Activated CD4-positive, alpha-beta memory T cell treated with anti-CD3 and anti-CD28 coated beads for 36 hours (primary cell): ENCODE results near the gene ARID3B. TPM values are rescaled to one million over a fixed set of nuclear protein-coding genes. Genes with fewer than 3 reads are reported as not detected.
"Not testable (repeated sequence)": the region's sequence is repeated elsewhere in the genome, so short reads cannot be mapped to it uniquely, and the experiment has no call there.

ENCODE experiments used
- CTCF ChIA-PET: fragments of 350-600 bp; sonication (Branson Sonifier 250); formaldehyde crosslinking; loops from one replicate; lab custom pipeline; 2021; ENCODE audit warnings: antibody characterized with exemption, inconsistent platforms; lab: Charles Lee
- POLR2A ChIA-PET: fragments of 350-600 bp; sonication (Branson Sonifier 250); formaldehyde crosslinking; loops from one replicate; lab custom pipeline; 2021; ENCODE audit warnings: antibody characterized with exemption; lab: Charles Lee
- DNase-seq: peaks from one replicate; pipeline ENCODE4 v3.0.0-alpha.2; 2020
- H3K27ac Mint-ChIP-seq: one replicate; pipeline ENCODE4 v1.8.0; 2021; ENCODE audit warnings: mixed read lengths
- H3K27me3 Mint-ChIP-seq: one replicate; pipeline ENCODE4 v1.8.0; 2021; ENCODE audit warnings: mixed read lengths
- H3K36me3 Mint-ChIP-seq: one replicate; pipeline ENCODE4 v1.8.0; 2021; ENCODE audit warnings: mixed read lengths
- H3K4me1 Mint-ChIP-seq: one replicate; pipeline ENCODE4 v1.8.0; 2021; ENCODE audit warnings: low read depth, mixed read lengths
- H3K4me3 Mint-ChIP-seq: one replicate; pipeline ENCODE4 v1.8.0; 2021; ENCODE audit warnings: mild to moderate bottlenecking, mixed read lengths
- H3K9me3 Mint-ChIP-seq: one replicate; pipeline ENCODE4 v1.8.0; 2021; ENCODE audit warnings: mixed read lengths
- intact Hi-C: fragments of 100-400 bp; cut with micrococcal nuclease; formaldehyde crosslinking; loops from one replicate; pipeline ENCODE4 v1.15.1; 2023
- total RNA-seq, 2 experiments: library from RNA; stranded (reverse); gene quantifications; one replicate each; pipeline ENCODE4 v1.2.3, GENCODE V29; 2021

Gene ARID3B
- total RNA-seq, 2 experiments from 2014 or later: 27.3 to 28.6 TPM

DNA sequence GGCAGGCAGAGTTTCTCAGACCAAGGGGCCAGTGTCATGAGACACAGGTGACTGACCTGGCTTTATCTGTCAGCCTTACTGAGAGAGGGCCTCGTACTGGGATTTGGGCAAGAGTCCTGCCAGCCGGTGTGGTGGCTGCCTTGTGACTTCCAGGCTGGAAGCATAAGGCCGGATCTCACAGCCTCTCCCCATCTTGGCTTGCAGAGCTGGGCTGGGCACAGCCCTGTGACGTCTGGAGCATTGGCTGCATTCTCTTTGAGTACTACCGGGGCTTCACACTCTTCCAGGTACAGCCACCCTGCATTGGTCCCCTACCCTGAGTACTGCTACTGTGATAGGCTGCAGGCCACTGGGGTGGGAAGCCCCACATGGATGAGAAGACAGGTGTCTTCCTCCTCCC, 86.7 kb downstream of the ARID3B start:
- POLR2A ChIA-PET: no interaction called here

GRCh38 chr15:74628199-74628598, 87.2 kb downstream of the ARID3B start:
- H3K9me3 Mint-ChIP-seq: no peaks in the 10 kb centered on the region
- no peak overlapping the region for H3K27ac Mint-ChIP-seq
- CTCF ChIA-PET: interaction anchor here (0.8 to 1.1 kb wide), 4 partner anchors 134 to 246 kb away, joined by 3 to 4 read pairs (median 4); no protein-coding TSS in a partner anchor
- intact Hi-C loops: no loop called here
- no peaks in the 10 kb centered on the region for H3K4me1 Mint-ChIP-seq
- no peak for DNase-seq
- no peaks in the 10 kb centered on the region for H3K27me3 Mint-ChIP-seq
- peaks cover 45% of the 10 kb centered on the region for H3K36me3 Mint-ChIP-seq
- POLR2A ChIA-PET: no interaction called here
- H3K4me3 Mint-ChIP-seq: no peak overlapping the region

More for the DNA sequence above, 86.7 kb downstream of the ARID3B start:
- H3K27me3 Mint-ChIP-seq: no peaks in the 10 kb centered on the region
- H3K27ac Mint-ChIP-seq: no peak overlapping the region
- CTCF ChIA-PET: interaction anchor here (1.1 kb wide), 2 partner anchors 134 to 141 kb away, joined by 4 read pairs; no protein-coding TSS in a partner anchor
- intact Hi-C loops: no loop called here
- H3K4me1 Mint-ChIP-seq: no peaks in the 10 kb centered on the region
- peaks cover 46% of the 10 kb centered on the region for H3K36me3 Mint-ChIP-seq
- no peaks in the 10 kb centered on the region for H3K9me3 Mint-ChIP-seq
- no peak overlapping the region for H3K4me3 Mint-ChIP-seq
- DNase-seq: no peak

DNA sequence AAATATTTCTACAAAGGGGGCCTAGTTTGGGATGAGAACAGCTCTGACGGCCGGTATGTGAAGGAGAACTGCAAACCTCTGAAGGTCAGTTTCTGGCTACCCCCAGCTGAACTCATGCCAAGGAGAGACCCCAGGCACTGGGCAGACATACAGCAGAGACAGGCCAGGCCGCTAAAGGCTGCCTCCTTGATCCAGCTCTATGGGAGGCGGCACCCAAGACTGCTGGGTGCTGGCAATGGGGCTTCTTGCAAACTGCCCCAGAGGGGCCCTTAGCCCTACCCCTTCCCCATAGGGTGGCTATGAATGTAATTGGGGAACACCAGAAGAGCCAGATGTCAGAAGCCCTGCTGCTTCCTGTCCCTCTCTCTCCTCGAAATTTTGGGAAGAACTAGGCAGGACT, 87.9 kb downstream of the ARID3B start:
- intact Hi-C loops: no loop called here
- CTCF ChIA-PET: interaction anchor here (0.8 to 8.5 kb wide), 5 partner anchors 11 to 247 kb away, joined by 3 to 214 read pairs (median 4); partner anchors contain the start of gene CLK3
- Mint-ChIP-seq H3K27me3 (no peaks in the 10 kb centered on the region), H3K4me1 (no peaks in the 10 kb centered on the region), H3K9me3 (no peaks in the 10 kb centered on the region), H3K4me3 (no peak overlapping the region), H3K27ac (no peak overlapping the region), H3K36me3 (peaks cover 41% of the 10 kb centered on the region)
- POLR2A ChIA-PET: no interaction called here
- no peak for DNase-seq

DNA sequence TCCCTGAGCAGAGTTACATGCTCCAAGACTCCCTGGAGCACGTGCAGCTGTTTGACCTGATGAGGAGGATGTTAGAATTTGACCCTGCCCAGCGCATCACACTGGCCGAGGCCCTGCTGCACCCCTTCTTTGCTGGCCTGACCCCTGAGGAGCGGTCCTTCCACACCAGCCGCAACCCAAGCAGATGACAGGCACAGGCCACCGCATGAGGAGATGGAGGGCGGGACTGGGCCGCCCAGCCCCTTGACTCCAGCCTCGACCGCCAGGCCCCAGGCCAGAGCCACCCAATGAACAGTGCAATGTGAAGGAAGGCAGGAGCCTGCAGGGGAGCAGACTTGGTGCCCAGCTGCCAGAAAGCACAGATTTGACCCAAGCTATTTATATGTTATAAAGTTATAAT, 88.7 kb downstream of the ARID3B start:
- H3K27me3 Mint-ChIP-seq, H3K9me3 Mint-ChIP-seq, POLR2A ChIA-PET, H3K27ac Mint-ChIP-seq, DNase-seq, H3K4me1 Mint-ChIP-seq, H3K4me3 Mint-ChIP-seq: not testable (repeated sequence)
- intact Hi-C loops: loop anchor here (5.0 kb wide), 1 partner anchor 323 kb away; no protein-coding TSS in a partner anchor
- peaks cover 34% of the 10 kb centered on the region for H3K36me3 Mint-ChIP-seq
- CTCF ChIA-PET: interaction anchor here (1.5 to 13.7 kb wide), 3 partner anchors 11 to 170 kb away, joined by 4 to 434 read pairs (median 214); partner anchors contain the start of gene CLK3

DNA sequence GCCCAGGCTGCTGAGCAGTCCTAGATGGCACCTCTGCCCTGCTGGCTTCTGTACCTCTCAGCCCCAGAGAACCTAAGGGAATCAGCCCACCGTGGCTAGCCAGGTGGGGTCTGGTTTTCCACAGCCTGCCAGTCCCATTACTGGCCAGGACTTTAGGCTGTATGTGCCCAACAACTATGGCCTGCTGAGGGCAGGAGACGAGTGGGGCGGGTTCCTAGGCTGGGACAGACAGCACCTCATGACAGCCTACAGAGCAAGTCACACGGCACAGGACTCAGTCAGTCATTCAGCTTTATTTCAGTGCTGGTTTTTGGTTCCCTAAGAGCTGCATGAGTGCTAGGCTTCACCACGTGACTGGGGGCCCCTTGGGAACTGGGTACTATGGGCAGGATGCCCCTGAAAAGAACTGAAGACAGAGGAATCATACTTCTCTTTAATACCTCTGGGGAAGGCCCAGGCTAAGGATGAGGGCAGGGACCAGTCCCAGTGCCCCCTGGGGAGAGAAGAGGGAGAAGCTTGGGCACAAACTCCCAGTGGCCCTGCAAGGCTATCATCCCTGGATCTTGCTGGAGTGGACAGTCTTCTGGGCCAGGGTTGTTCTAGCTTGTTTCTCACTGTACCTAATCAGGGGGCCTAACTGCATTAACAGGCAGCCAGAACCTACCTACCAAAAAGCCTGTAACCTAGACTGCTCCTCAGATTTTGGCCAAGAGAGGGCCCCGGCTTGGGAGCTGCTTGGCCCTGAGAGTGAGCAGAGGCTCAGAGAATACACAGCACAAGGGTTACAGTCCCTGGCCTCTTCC, 89.5 kb downstream of the ARID3B start:
- Mint-ChIP-seq H3K9me3 (no peaks in the 10 kb centered on the region), H3K36me3 (peaks cover 32% of the 10 kb centered on the region), H3K4me1 (no peaks in the 10 kb centered on the region), H3K27me3 (no peaks in the 10 kb centered on the region), H3K4me3 (no peak overlapping the region), H3K27ac (no peak overlapping the region)
- intact Hi-C loops: loop anchor here (5.0 kb wide), 1 partner anchor 322 kb away; no protein-coding TSS in a partner anchor
- CTCF ChIA-PET: interaction anchor here (1.5 to 13.7 kb wide), 7 partner anchors 12 to 271 kb away, joined by 4 to 434 read pairs (median 11); partner anchors contain the start of gene CLK3
- no peak for DNase-seq
- POLR2A ChIA-PET: interaction anchor here (1.3 kb wide), 1 partner anchor 7 kb away, joined by 3 read pairs; no protein-coding TSS in a partner anchor

DNA sequence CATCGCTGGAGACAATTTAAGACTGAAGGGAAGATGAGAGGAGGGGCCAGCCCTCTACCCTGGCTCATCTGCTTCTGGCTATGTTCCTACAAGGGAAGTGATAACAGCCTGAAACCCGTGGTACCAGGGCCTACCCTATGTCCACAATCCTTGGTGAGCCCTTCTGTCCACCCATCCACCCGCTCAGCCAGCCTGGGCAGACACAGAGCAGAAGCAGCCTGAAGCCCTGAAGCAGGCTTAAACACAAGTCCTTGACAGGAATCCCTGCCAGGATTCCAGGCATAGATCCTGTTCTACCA, 90.0 kb downstream of the ARID3B start:
- H3K36me3 Mint-ChIP-seq: peaks cover 27% of the 10 kb centered on the region
- H3K4me3 Mint-ChIP-seq: no peak overlapping the region
- no peaks in the 10 kb centered on the region for H3K9me3 Mint-ChIP-seq
- H3K4me1 Mint-ChIP-seq: no peaks in the 10 kb centered on the region
- CTCF ChIA-PET: interaction anchor here (1.3 to 13.7 kb wide), 12 partner anchors 10 to 271 kb away, joined by 3 to 434 read pairs (median 8); partner anchors contain the start of gene CLK3
- no peaks in the 10 kb centered on the region for H3K27me3 Mint-ChIP-seq
- DNase-seq: no peak
- intact Hi-C loops: loop anchor here (5.0 kb wide), 1 partner anchor 321 kb away; no protein-coding TSS in a partner anchor
- H3K27ac Mint-ChIP-seq: no peak overlapping the region
- POLR2A ChIA-PET: interaction anchor here (1.3 kb wide), 1 partner anchor 8 kb away, joined by 3 read pairs; no protein-coding TSS in a partner anchor

GRCh38 chr15:74631408-74631807, 90.4 kb downstream of the ARID3B start:
- Mint-ChIP-seq H3K4me1 (no peaks in the 10 kb centered on the region), H3K9me3 (no peaks in the 10 kb centered on the region), H3K4me3 (no peak overlapping the region), H3K36me3 (peaks cover 26% of the 10 kb centered on the region), H3K27me3 (no peaks in the 10 kb centered on the region), H3K27ac (no peak overlapping the region)
- no peak for DNase-seq
- CTCF ChIA-PET: interaction anchor here (0.8 to 13.7 kb wide), 26 partner anchors 10 to 566 kb away, joined by 3 to 434 read pairs (median 4); partner anchors contain the start of genes CLK3, CYP1A1 and SCAMP5
- POLR2A ChIA-PET: interaction anchor here (1.1 to 1.3 kb wide), 2 partner anchors 8 to 14 kb away, joined by 3 to 6 read pairs; no protein-coding TSS in a partner anchor
- intact Hi-C loops: loop anchor here (5.0 kb wide), 1 partner anchor 321 kb away; no protein-coding TSS in a partner anchor

DNA sequence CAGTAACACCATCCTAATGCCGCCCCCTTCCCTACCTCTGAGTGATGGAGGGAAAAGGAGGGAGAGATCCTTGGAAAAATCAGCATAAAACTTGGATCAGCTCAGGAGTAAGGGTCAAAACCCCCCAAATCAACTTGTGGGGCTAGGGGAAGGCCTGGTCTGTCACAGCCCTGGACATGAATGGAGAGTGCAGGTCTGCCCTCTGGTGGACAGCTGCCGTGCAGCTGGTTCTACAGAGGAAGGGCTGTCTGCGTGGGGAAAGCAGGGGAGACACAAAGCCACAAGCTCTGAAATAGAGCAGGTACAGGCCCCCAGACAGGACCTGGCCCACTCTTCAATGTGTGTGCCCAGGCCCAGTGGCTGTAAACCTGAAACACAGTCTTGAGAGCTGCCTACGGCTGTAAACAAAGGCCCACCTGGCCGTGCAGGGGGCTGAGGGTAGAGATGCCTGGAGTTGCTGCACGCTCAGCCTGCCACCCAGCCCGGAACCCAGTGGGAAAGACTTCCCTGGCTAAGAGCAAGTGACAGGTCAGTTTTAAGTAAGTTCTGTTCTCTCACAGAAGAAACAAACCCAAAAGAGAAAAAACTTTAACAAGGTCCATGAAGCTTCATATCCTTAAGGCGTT, 91.0 kb downstream of the ARID3B start:
- H3K27ac Mint-ChIP-seq: no peak overlapping the region
- ChIA-PET CTCF (interaction anchor here (0.6 to 13.7 kb wide), 36 partner anchors 9 to 565 kb away, joined by 3 to 434 read pairs (median 4); partner anchors contain the start of genes CLK3, CYP1A1 and SCAMP5), POLR2A (interaction anchor here (1.1 to 1.3 kb wide), 2 partner anchors 9 to 15 kb away, joined by 3 to 6 read pairs; no protein-coding TSS in a partner anchor)
- DNase-seq: peak; percentile 72
- H3K4me1 Mint-ChIP-seq: no peaks in the 10 kb centered on the region
- no peak overlapping the region for H3K4me3 Mint-ChIP-seq
- H3K36me3 Mint-ChIP-seq: peaks cover 22% of the 10 kb centered on the region
- no peaks in the 10 kb centered on the region for H3K27me3 Mint-ChIP-seq
- no peaks in the 10 kb centered on the region for H3K9me3 Mint-ChIP-seq
- intact Hi-C loops: loop anchor here (1.0 to 5.0 kb wide), 2 partner anchors 259 to 320 kb away; no protein-coding TSS in a partner anchor

DNA sequence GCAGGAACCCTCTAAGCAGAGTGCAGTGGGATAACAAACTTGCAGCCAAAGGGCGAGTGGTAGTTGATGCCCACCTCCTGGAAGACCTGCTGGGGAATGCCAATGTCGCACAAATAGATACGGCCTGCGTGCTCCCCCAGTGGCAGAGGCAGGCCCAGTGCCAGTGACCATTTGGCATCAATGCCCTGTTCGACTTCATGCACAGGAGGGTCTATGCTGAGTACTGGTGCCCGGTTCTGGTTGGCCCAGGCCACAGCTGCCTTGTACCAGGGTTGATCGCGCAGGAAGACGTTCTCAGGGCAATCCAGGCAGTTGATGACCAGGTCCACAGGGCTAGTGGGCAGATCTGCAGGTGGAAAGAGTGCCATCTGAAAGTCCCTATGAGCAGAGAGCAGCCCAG, 91.6 kb downstream of the ARID3B start:
- Mint-ChIP-seq H3K36me3 (peaks cover 22% of the 10 kb centered on the region), H3K9me3 (no peaks in the 10 kb centered on the region), H3K4me1 (no peaks in the 10 kb centered on the region), H3K4me3 (no peak overlapping the region), H3K27me3 (no peaks in the 10 kb centered on the region), H3K27ac (no peak overlapping the region)
- intact Hi-C loops: loop anchor here (1.0 to 5.0 kb wide), 2 partner anchors 259 to 320 kb away; no protein-coding TSS in a partner anchor
- POLR2A ChIA-PET: interaction anchor here (1.1 kb wide), 1 partner anchor 16 kb away, joined by 6 read pairs; no protein-coding TSS in a partner anchor
- CTCF ChIA-PET: interaction anchor here (0.6 to 13.7 kb wide), 35 partner anchors 8 to 564 kb away, joined by 3 to 434 read pairs (median 4); partner anchors contain the start of genes CLK3, CYP1A1 and SCAMP5
- DNase-seq: no peak

GRCh38 chr15:74633781-74634180, 92.8 kb downstream of the ARID3B start:
- intact Hi-C loops: loop anchor here (5.0 kb wide), 1 partner anchor 319 kb away; no protein-coding TSS in a partner anchor
- no peak overlapping the region for H3K27ac Mint-ChIP-seq
- ChIA-PET POLR2A (no interaction called here), CTCF (interaction anchor here (0.8 to 13.7 kb wide), 21 partner anchors 8 to 323 kb away, joined by 3 to 434 read pairs (median 4); partner anchors contain the start of genes CLK3, CYP1A1, RPP25 and SCAMP2)
- peaks cover 16% of the 10 kb centered on the region for H3K36me3 Mint-ChIP-seq
- H3K4me3 Mint-ChIP-seq: no peak overlapping the region
- no peaks in the 10 kb centered on the region for H3K4me1 Mint-ChIP-seq
- DNase-seq: no peak
- no peaks in the 10 kb centered on the region for H3K9me3 Mint-ChIP-seq
- no peaks in the 10 kb centered on the region for H3K27me3 Mint-ChIP-seq

DNA sequence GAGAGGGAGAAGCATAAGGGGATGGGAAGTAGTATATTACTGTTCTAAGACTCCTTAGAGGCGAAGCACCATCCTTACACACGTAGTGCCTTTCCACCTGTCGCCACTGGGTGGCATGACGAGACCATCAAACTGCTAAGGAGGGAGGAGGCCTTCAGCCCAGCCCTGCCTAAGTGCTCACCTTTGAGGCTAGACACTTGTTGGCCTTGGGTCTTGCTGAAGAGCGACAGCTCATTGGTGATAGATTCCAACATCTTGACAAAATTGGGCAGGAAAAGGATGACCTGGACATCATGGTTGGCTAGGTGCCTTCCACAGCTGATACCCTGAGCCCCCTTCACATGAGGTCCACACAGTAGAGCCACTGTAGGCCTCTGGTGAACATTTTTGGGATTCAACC, 94.2 kb downstream of the ARID3B start:
- H3K4me1 Mint-ChIP-seq: no peaks in the 10 kb centered on the region
- CTCF ChIA-PET: interaction anchor here (0.6 to 13.7 kb wide), 37 partner anchors 11 to 320 kb away, joined by 3 to 434 read pairs (median 4); partner anchors contain the start of genes CLK3, EDC3 and SCAMP2
- peaks cover 7% of the 10 kb centered on the region for H3K36me3 Mint-ChIP-seq
- no peaks in the 10 kb centered on the region for H3K27me3 Mint-ChIP-seq
- POLR2A ChIA-PET: interaction anchor here (1.3 kb wide), 1 partner anchor 128 kb away, joined by 3 read pairs; no protein-coding TSS in a partner anchor
- no peak overlapping the region for H3K4me3 Mint-ChIP-seq
- intact Hi-C loops: loop anchor here (1.0 kb wide), 2 partner anchors 134 to 165 kb away; no protein-coding TSS in a partner anchor
- no peak overlapping the region for H3K27ac Mint-ChIP-seq
- DNase-seq: peak; percentile 84
- no peaks in the 10 kb centered on the region for H3K9me3 Mint-ChIP-seq
